Prostate gland (tissue), 2 donors: Measurements from ENCODE around the gene PCDH9.
"Not testable (repeated sequence)": the region's sequence is repeated elsewhere in the genome, so short reads cannot be mapped to it uniquely, and the experiment has no call there.

ENCODE experiments used
- POLR2A ChIP-seq: fragments of 450-650 bp; IDR thresholded peaks from one replicate; pipeline ENCODE4 v1.6.1; 2016; ENCODE audit warnings: antibody characterized with exemption, mild to moderate bottlenecking
- TF ChIP-seq, protein P1 (sequence below), 4 experiments: fragments of 200-600 bp in 2 of 4; fragments of 450-650 bp in 2 of 4; sonication (generic) in 2 of 4; IDR thresholded peaks; 1 replicate in 3 of 4; 2 replicates in 1 of 4; pipeline ENCODE4 v1.5.1; 2016 to 2019; ENCODE audit warnings: antibody characterized with exemption in 4 of 4, mild to moderate bottlenecking in 2 of 4, moderate library complexity in 2 of 4

DNA sequence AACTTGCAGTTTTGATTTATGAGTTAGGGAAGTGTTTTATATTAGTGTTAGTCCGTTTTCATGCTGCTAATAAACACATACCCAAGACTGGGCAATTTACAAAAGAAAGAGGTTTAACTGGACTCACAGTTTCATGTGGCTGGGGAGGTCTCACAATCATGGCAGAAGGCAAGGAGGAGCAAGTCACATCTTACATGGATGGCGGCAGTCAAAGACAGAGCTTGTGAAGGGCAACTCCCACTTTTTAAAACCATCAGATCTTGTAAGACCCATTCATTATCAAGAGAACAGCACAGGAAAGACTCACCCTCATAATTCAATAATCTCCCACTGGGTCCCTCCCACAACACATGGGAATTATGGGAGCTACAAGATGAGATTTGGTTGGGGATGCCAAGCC, 349.0 kb downstream of the PCDH9 start:
- TF ChIP-seq, protein P1, sequence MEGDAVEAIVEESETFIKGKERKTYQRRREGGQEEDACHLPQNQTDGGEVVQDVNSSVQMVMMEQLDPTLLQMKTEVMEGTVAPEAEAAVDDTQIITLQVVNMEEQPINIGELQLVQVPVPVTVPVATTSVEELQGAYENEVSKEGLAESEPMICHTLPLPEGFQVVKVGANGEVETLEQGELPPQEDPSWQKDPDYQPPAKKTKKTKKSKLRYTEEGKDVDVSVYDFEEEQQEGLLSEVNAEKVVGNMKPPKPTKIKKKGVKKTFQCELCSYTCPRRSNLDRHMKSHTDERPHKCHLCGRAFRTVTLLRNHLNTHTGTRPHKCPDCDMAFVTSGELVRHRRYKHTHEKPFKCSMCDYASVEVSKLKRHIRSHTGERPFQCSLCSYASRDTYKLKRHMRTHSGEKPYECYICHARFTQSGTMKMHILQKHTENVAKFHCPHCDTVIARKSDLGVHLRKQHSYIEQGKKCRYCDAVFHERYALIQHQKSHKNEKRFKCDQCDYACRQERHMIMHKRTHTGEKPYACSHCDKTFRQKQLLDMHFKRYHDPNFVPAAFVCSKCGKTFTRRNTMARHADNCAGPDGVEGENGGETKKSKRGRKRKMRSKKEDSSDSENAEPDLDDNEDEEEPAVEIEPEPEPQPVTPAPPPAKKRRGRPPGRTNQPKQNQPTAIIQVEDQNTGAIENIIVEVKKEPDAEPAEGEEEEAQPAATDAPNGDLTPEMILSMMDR (IDR thresholded peaks at IDR 0.05): not testable (repeated sequence)
- not testable (repeated sequence) for TF ChIP-seq POLR2A
